SJCRH30 (cell line): ENCODE measurements around the gene TRIP11. TPM values are rescaled to one million over a fixed set of nuclear protein-coding genes. Genes with fewer than 3 reads are reported as not detected.

Experiments used
- DNase-seq, 2 experiments: peaks; one replicate each; pipeline ENCODE4 v3.0.0-alpha.2; 2015 to 2020
- H3K27ac ChIP-seq: fragments of 250-450 bp; sonication (Bioruptor Pico); 2 replicates; pipeline ENCODE4 v1.5.1; 2020; ENCODE audit warnings: mild to moderate bottlenecking, moderate library complexity
- H3K27me3 ChIP-seq: fragments of 250-450 bp; sonication (Bioruptor Pico); 2 replicates; pipeline ENCODE4 v1.5.1; 2020; ENCODE audit warnings: mild to moderate bottlenecking, moderate library complexity
- H3K36me3 ChIP-seq: fragments of 250-450 bp; sonication (Bioruptor Pico); 2 replicates; pipeline ENCODE4 v1.5.1; 2020; ENCODE audit warnings: mild to moderate bottlenecking, moderate library complexity
- H3K4me1 ChIP-seq: fragments of 250-450 bp; sonication (Bioruptor Pico); 2 replicates; pipeline ENCODE4 v1.5.1; 2020; ENCODE audit warnings: mild to moderate bottlenecking, moderate library complexity
- H3K4me3 ChIP-seq: fragments of 250-450 bp; sonication (Bioruptor Pico); 2 replicates; pipeline ENCODE4 v1.5.1; 2020; ENCODE audit warnings: mild to moderate bottlenecking, moderate library complexity
- H3K9me3 ChIP-seq: fragments of 250-450 bp; sonication (Bioruptor Pico); replicated peaks from 2 replicates; pipeline ENCODE4 v1.5.1; 2020; ENCODE audit warnings: mild to moderate bottlenecking, moderate library complexity
- total RNA-seq: library from RNA; depleted of rRNA; stranded (reverse); fragments of >200 nt; shearing (Covaris generic); gene quantifications from 2 replicates; pipeline ENCODE4 v1.2.3, GENCODE V29; 2014

TRIP11 gene
- total RNA-seq, 1 experiment from 2014 or later = 18.8 TPM

GRCh38 chr14:92033906-92034687 lies 5.8 kb downstream of the TRIP11 start:
- H3K27ac ChIP-seq = no peak overlapping the region
- H3K9me3 ChIP-seq = no peaks in the 10 kb centered on the region
- no peaks in the 10 kb centered on the region for H3K4me1 ChIP-seq
- no peaks in the 10 kb centered on the region for H3K27me3 ChIP-seq
- H3K4me3 ChIP-seq = no peak overlapping the region
- no peak for DNase-seq
- H3K36me3 ChIP-seq = peaks cover 31% of the 10 kb centered on the region

GRCh38 chr14:92033433-92033832 lies 6.4 kb downstream of the TRIP11 start:
- no peak overlapping the region for H3K4me3 ChIP-seq
- peaks cover 31% of the 10 kb centered on the region for H3K36me3 ChIP-seq
- H3K27ac ChIP-seq = no peak overlapping the region
- no peaks in the 10 kb centered on the region for H3K9me3 ChIP-seq
- DNase-seq = no peak
- H3K4me1 ChIP-seq = no peaks in the 10 kb centered on the region
- no peaks in the 10 kb centered on the region for H3K27me3 ChIP-seq

- Histone ChIP-seq H3K36me3 (peaks cover 26% of the 10 kb centered on the region), H3K27me3 (no peaks in the 10 kb centered on the region), H3K27ac (no peak overlapping the region), H3K4me1 (no peaks in the 10 kb centered on the region), H3K4me3 (no peak overlapping the region), H3K9me3 (no peaks in the 10 kb centered on the region)
- no peak for DNase-seq
Observed at GRCh38 chr14:92026548-92027190, 13.2 kb downstream of the TRIP11 start.

GRCh38 chr14:92022036-92022435 lies 17.8 kb downstream of the TRIP11 start:
- Histone ChIP-seq H3K9me3 (no peaks in the 10 kb centered on the region), H3K27ac (no peak overlapping the region), H3K27me3 (no peaks in the 10 kb centered on the region), H3K36me3 (peaks cover 18% of the 10 kb centered on the region), H3K4me1 (no peaks in the 10 kb centered on the region), H3K4me3 (no peak overlapping the region)
- DNase-seq = no peak

- H3K27me3 ChIP-seq = no peaks in the 10 kb centered on the region
- DNase-seq = no peak
- peaks cover 18% of the 10 kb centered on the region for H3K36me3 ChIP-seq
- H3K9me3 ChIP-seq = no peaks in the 10 kb centered on the region
- H3K4me1 ChIP-seq = no peaks in the 10 kb centered on the region
- no peak overlapping the region for H3K27ac ChIP-seq
- no peak overlapping the region for H3K4me3 ChIP-seq
Observed at GRCh38 chr14:92021523-92021922, 18.3 kb downstream of the TRIP11 start.

- Histone ChIP-seq H3K4me3 (no peak overlapping the region), H3K9me3 (no peaks in the 10 kb centered on the region), H3K27me3 (no peaks in the 10 kb centered on the region), H3K27ac (no peak overlapping the region), H3K36me3 (peaks cover 29% of the 10 kb centered on the region), H3K4me1 (no peaks in the 10 kb centered on the region)
- DNase-seq = no peak
Observed at GRCh38 chr14:92014040-92014439, 25.8 kb downstream of the TRIP11 start.

- Histone ChIP-seq H3K36me3 (peaks cover 31% of the 10 kb centered on the region), H3K4me1 (no peaks in the 10 kb centered on the region)
- no peak for DNase-seq
Observed at GRCh38 chr14:92012121-92012748, 27.6 kb downstream of the TRIP11 start.

GRCh38 chr14:92010644-92011043 lies 29.2 kb downstream of the TRIP11 start:
- H3K4me1 ChIP-seq = no peaks in the 10 kb centered on the region
- DNase-seq = no peak
- H3K27me3 ChIP-seq = no peaks in the 10 kb centered on the region
- H3K4me3 ChIP-seq = no peak overlapping the region
- no peak overlapping the region for H3K27ac ChIP-seq
- H3K9me3 ChIP-seq = no peaks in the 10 kb centered on the region
- peaks cover 33% of the 10 kb centered on the region for H3K36me3 ChIP-seq

More at GRCh38 chr14:92012121-92012748, 27.6 kb downstream of the TRIP11 start:
- no peak overlapping the region for H3K27ac ChIP-seq
- no peaks in the 10 kb centered on the region for H3K27me3 ChIP-seq
- H3K9me3 ChIP-seq = no peaks in the 10 kb centered on the region
- H3K4me3 ChIP-seq = no peak overlapping the region

- DNase-seq = no peak
- no peaks in the 10 kb centered on the region for H3K9me3 ChIP-seq
- peaks cover 28% of the 10 kb centered on the region for H3K36me3 ChIP-seq
- no peak overlapping the region for H3K4me3 ChIP-seq
- H3K27me3 ChIP-seq = no peaks in the 10 kb centered on the region
- H3K4me1 ChIP-seq = no peaks in the 10 kb centered on the region
- H3K27ac ChIP-seq = no peak overlapping the region
Observed at GRCh38 chr14:92009604-92010003, 30.3 kb downstream of the TRIP11 start.

GRCh38 chr14:92005019-92005418 lies 34.8 kb downstream of the TRIP11 start:
- no peak for DNase-seq
- no peaks in the 10 kb centered on the region for H3K9me3 ChIP-seq
- H3K27ac ChIP-seq = no peak overlapping the region
- no peak overlapping the region for H3K4me3 ChIP-seq
- H3K36me3 ChIP-seq = peaks cover 22% of the 10 kb centered on the region
- no peaks in the 10 kb centered on the region for H3K27me3 ChIP-seq
- H3K4me1 ChIP-seq = no peaks in the 10 kb centered on the region

GRCh38 chr14:92004062-92004461 lies 35.8 kb downstream of the TRIP11 start:
- Histone ChIP-seq H3K27me3 (no peaks in the 10 kb centered on the region), H3K4me3 (no peak overlapping the region), H3K36me3 (peaks cover 22% of the 10 kb centered on the region), H3K9me3 (no peaks in the 10 kb centered on the region), H3K27ac (no peak overlapping the region), H3K4me1 (no peaks in the 10 kb centered on the region)
- no peak for DNase-seq

- H3K27ac ChIP-seq = no peak overlapping the region
- H3K4me1 ChIP-seq = no peaks in the 10 kb centered on the region
- H3K4me3 ChIP-seq = no peak overlapping the region
- DNase-seq = no peak
- no peaks in the 10 kb centered on the region for H3K27me3 ChIP-seq
- H3K36me3 ChIP-seq = peaks cover 12% of the 10 kb centered on the region; the same call in 1 of the 2 replicates
- H3K9me3 ChIP-seq = no peaks in the 10 kb centered on the region
Observed at GRCh38 chr14:91998667-91999570, 40.9 kb downstream of the TRIP11 start.

- H3K9me3 ChIP-seq = no peaks in the 10 kb centered on the region
- DNase-seq = no peak
- peaks cover 7% of the 10 kb centered on the region; the same call in 1 of the 2 replicates for H3K36me3 ChIP-seq
- H3K27ac ChIP-seq = no peak overlapping the region
- H3K4me1 ChIP-seq = no peaks in the 10 kb centered on the region
- no peak overlapping the region for H3K4me3 ChIP-seq
- H3K27me3 ChIP-seq = no peaks in the 10 kb centered on the region
Observed at GRCh38 chr14:91997492-91997891, 42.4 kb downstream of the TRIP11 start.

GRCh38 chr14:91996948-91997371 lies 42.9 kb downstream of the TRIP11 start:
- Histone ChIP-seq H3K4me1 (no peaks in the 10 kb centered on the region), H3K27ac (no peak overlapping the region)
- DNase-seq = peak in 1 of 2 experiments; percentile 74

More at GRCh38 chr14:91996948-91997371, 42.9 kb downstream of the TRIP11 start:
- Histone ChIP-seq H3K27me3 (no peaks in the 10 kb centered on the region), H3K36me3 (peaks cover 12% of the 10 kb centered on the region; the same call in 1 of the 2 replicates), H3K4me3 (no peak overlapping the region), H3K9me3 (no peaks in the 10 kb centered on the region)
